Endodermal cell (in vitro differentiated cells): Measurements from ENCODE around the gene ARL4D. TPM values are rescaled to one million over a fixed set of nuclear protein-coding genes. Genes with fewer than 3 reads are reported as not detected.

Experiments used
- DNase-seq: peaks from one replicate; pipeline ENCODE4 v3.0.0-alpha.2; 2017
- H3K27ac ChIP-seq: 2 replicates; pipeline ENCODE4 v1.5.1; 2013; ENCODE audit warnings: mild to moderate bottlenecking, low read depth, low read length, moderate library complexity
- H3K27me3 ChIP-seq: 2 replicates; pipeline ENCODE4 v1.6.1; 2013; ENCODE audit warnings: mild to moderate bottlenecking, low read length, moderate library complexity; ENCODE audit not compliant: insufficient read depth, control insufficient read depth, poor library complexity, severe bottlenecking
- H3K36me3 ChIP-seq: 2 replicates; pipeline ENCODE4 v1.7.0; 2013; ENCODE audit warnings: mild to moderate bottlenecking, low read length, moderate library complexity; ENCODE audit not compliant: control insufficient read depth, insufficient read depth
- H3K4me1 ChIP-seq: one replicate; pipeline ENCODE4 v1.7.0; 2013; ENCODE audit warnings: low read length; ENCODE audit not compliant: control insufficient read depth, insufficient read depth
- H3K4me3 ChIP-seq: 2 replicates; pipeline ENCODE4 v1.5.1; 2013; ENCODE audit warnings: mild to moderate bottlenecking, low read length, moderate library complexity
- H3K9ac ChIP-seq: 2 replicates; pipeline ENCODE4 v1.6.1; 2013; ENCODE audit warnings: mild to moderate bottlenecking, low read length, moderate library complexity; ENCODE audit not compliant: poor library complexity, severe bottlenecking; ENCODE audit errors: extremely low read depth
- H3K9me3 ChIP-seq: 2 replicates; pipeline ENCODE4 v1.6.1; 2013; ENCODE audit warnings: mild to moderate bottlenecking, low read length, moderate library complexity; ENCODE audit not compliant: control insufficient read depth
- H3K27ac Mint-ChIP-seq: 2 replicates; pipeline ENCODE4 v1.8.0; 2020; ENCODE audit warnings: mixed read lengths
- H3K27me3 Mint-ChIP-seq: 2 replicates; pipeline ENCODE4 v1.8.0; 2021; ENCODE audit warnings: mild to moderate bottlenecking, mixed read lengths; ENCODE audit not compliant: insufficient read depth
- H3K36me3 Mint-ChIP-seq: 2 replicates; pipeline ENCODE4 v1.8.0; 2020; ENCODE audit warnings: low read depth, mixed read lengths
- H3K4me1 Mint-ChIP-seq: 2 replicates; pipeline ENCODE4 v1.8.0; 2020; ENCODE audit warnings: mixed read lengths
- H3K4me3 Mint-ChIP-seq: 2 replicates; pipeline ENCODE4 v1.8.0; 2020; ENCODE audit warnings: mild to moderate bottlenecking, moderate library complexity, mixed read lengths
- H3K9me3 Mint-ChIP-seq: 2 replicates; pipeline ENCODE4 v1.8.0; 2020; ENCODE audit warnings: mild to moderate bottlenecking, mixed read lengths
- CTCF ChIP-seq: fragments of 200-600 bp; sonication (generic); conservative IDR thresholded peaks from 2 replicates; pipeline ENCODE4 v1.5.0; 2021; ENCODE audit warnings: antibody characterized with exemption, mild to moderate bottlenecking
- WGBS, 2 experiments: methylation state at CpG; one replicate each; pipeline versions ENCODE4 v1.1.5 to v1.1.7; 2013; ENCODE audit warnings: missing lambda C conversion rate in 2 of 2, mixed read lengths in 1 of 2; ENCODE audit not compliant: insufficient coverage in 1 of 2, insufficient read length in 1 of 2; 5-methylcytosine and 5-hydroxymethylcytosine counted together
- total RNA-seq, 2 donors: library from RNA; stranded (reverse); fragmentation: NEBNext Ultra II Directional in 1 of 2; extraction: Animal tissue kit (Norgen Biotek cat#: 25700) in 1 of 2; gene quantifications; 2 replicates in 1 of 2; 3 replicates in 1 of 2; pipeline ENCODE4 v1.2.1, GENCODE V29; 2021

Gene ARL4D
- total RNA-seq, 2 donors from 2014 or later: 129 to 142 TPM

- H3K36me3 ChIP-seq: no peaks in the 10 kb centered on the region
- H3K27ac ChIP-seq: no peak overlapping the region
- H3K27me3 Mint-ChIP-seq: no peaks in the 10 kb centered on the region
- H3K9me3 Mint-ChIP-seq: no peaks in the 10 kb centered on the region
- no peaks in the 10 kb centered on the region for H3K27me3 ChIP-seq
- H3K9ac ChIP-seq: no peak overlapping the region
- no peak overlapping the region for H3K4me3 ChIP-seq
- no peak overlapping the region for H3K4me3 Mint-ChIP-seq
- H3K4me1 ChIP-seq: peaks cover 10% of the 10 kb centered on the region
- WGBS, 2 experiments: 100% methylated on average over 1 of the region's 1 CpG
- H3K36me3 Mint-ChIP-seq: no peaks in the 10 kb centered on the region
- TF ChIP-seq CTCF: no peak
- peaks cover 30% of the 10 kb centered on the region for H3K4me1 Mint-ChIP-seq
- H3K27ac Mint-ChIP-seq: no peak overlapping the region
- DNase-seq: no peak
- no peaks in the 10 kb centered on the region for H3K9me3 ChIP-seq
Measured at GRCh38 chr17:43437756-43438155, 39.0 kb downstream of the ARL4D start.

- 58 to 84% methylated on average over 4 to 5 of the region's 5 CpGs for WGBS, 2 experiments
- Mint-ChIP-seq H3K4me1 (peaks cover 30% of the 10 kb centered on the region), H3K27me3 (no peaks in the 10 kb centered on the region), H3K36me3 (no peaks in the 10 kb centered on the region), H3K4me3 (no peak overlapping the region), H3K27ac (peak overlapping the region; percentile 66), H3K9me3 (no peaks in the 10 kb centered on the region)
- Histone ChIP-seq H3K9me3 (no peaks in the 10 kb centered on the region), H3K9ac (no peak overlapping the region), H3K27ac (peak overlapping the region; percentile 20), H3K4me3 (no peak overlapping the region), H3K36me3 (no peaks in the 10 kb centered on the region), H3K4me1 (peaks cover 10% of the 10 kb centered on the region), H3K27me3 (no peaks in the 10 kb centered on the region)
- no peak for TF ChIP-seq CTCF
- DNase-seq: peak; percentile 68
Measured at GRCh38 chr17:43438626-43439025, 39.8 kb downstream of the ARL4D start.

GRCh38 chr17:43439041-43439440 lies 40.2 kb downstream of the ARL4D start:
- Histone ChIP-seq H3K9ac (no peak overlapping the region), H3K4me3 (no peak overlapping the region), H3K9me3 (no peaks in the 10 kb centered on the region), H3K36me3 (no peaks in the 10 kb centered on the region), H3K27ac (peak overlapping the region; percentile 20), H3K4me1 (peaks cover 10% of the 10 kb centered on the region), H3K27me3 (no peaks in the 10 kb centered on the region)
- TF ChIP-seq CTCF: no peak
- H3K36me3 Mint-ChIP-seq: no peaks in the 10 kb centered on the region
- DNase-seq: peak; percentile 84
- peaks cover 33% of the 10 kb centered on the region for H3K4me1 Mint-ChIP-seq
- H3K4me3 Mint-ChIP-seq: no peak overlapping the region
- H3K27ac Mint-ChIP-seq: peak overlapping the region; percentile 66
- no peaks in the 10 kb centered on the region for H3K27me3 Mint-ChIP-seq
- no peaks in the 10 kb centered on the region for H3K9me3 Mint-ChIP-seq
- WGBS, 2 experiments: 57 to 100% methylated on average over 1 of the region's 1 CpG
